Mesothelial cell of epicardium (in vitro differentiated cells): Measurements from ENCODE around the gene P2RX6. TPM values are rescaled to one million over a fixed set of nuclear protein-coding genes. Genes with fewer than 3 reads are reported as not detected.
"Not testable (repeated sequence)": the region's sequence is repeated elsewhere in the genome, so short reads cannot be mapped to it uniquely, and the experiment has no call there.

Source experiments
- DNase-seq, 2 experiments: peaks; one replicate each; pipeline ENCODE4 v3.0.0; 2021; ENCODE audit warnings: low spot score in 2 of 2; ENCODE audit not compliant: unreplicated experiment in 2 of 2
- H3K27ac Mint-ChIP-seq: 2 replicates; pipeline ENCODE4 v1.8.0; 2021; ENCODE audit warnings: mixed read lengths
- H3K27me3 Mint-ChIP-seq: 2 replicates; pipeline ENCODE4 v1.8.0; 2021; ENCODE audit warnings: low read depth, mixed read lengths
- H3K36me3 Mint-ChIP-seq: 2 replicates; pipeline ENCODE4 v1.8.0; 2021; ENCODE audit warnings: mixed read lengths
- H3K4me1 Mint-ChIP-seq: 2 replicates; pipeline ENCODE4 v1.8.0; 2021; ENCODE audit warnings: mixed read lengths
- H3K4me3 Mint-ChIP-seq: 2 replicates; pipeline ENCODE4 v1.8.0; 2021; ENCODE audit warnings: mild to moderate bottlenecking, moderate library complexity, mixed read lengths
- H3K9me3 Mint-ChIP-seq: 2 replicates; pipeline ENCODE4 v1.8.0; 2021; ENCODE audit warnings: mixed read lengths
- total RNA-seq: library from RNA; stranded (reverse); gene quantifications from 3 replicates; pipeline ENCODE4 v1.2.1, GENCODE V29; 2021
- TF ChIP-seq, protein P1 (sequence below): fragments of 200-600 bp; sonication (generic); IDR thresholded peaks from one replicate; pipeline ENCODE4 v1.5.0; 2021; ENCODE audit warnings: antibody characterized with exemption; ENCODE audit not compliant: unreplicated experiment

Gene P2RX6
- total RNA-seq, 1 donor from 2014 or later, result 0.72 TPM

DNA sequence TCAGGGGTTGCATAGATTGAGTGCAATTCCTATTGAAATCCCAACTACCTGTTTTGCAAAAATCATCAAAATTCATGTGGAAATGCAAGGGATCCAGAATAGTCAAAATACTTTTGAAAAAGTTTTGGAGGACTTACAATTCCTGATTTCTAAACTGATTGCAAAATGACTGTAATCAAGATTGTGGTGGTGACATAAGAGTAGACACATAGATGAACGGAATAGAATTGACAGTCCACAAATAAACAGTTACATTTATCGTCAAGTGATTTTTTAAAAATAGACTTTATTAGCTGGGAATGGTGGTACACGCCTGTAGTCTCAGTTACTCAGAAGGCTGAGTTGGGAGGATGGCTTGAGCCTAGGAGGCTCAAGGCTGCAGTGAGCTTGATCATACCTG, 20.0 kb downstream of the P2RX6 start:
- Mint-ChIP-seq H3K9me3 (no peaks in the 10 kb centered on the region), H3K4me3 (no peak overlapping the region), H3K36me3 (no peaks in the 10 kb centered on the region), H3K4me1 (peaks cover 28% of the 10 kb centered on the region), H3K27me3 (peaks cover 6% of the 10 kb centered on the region), H3K27ac (no peak overlapping the region)
- DNase-seq, result no peak
- TF ChIP-seq, protein P1, sequence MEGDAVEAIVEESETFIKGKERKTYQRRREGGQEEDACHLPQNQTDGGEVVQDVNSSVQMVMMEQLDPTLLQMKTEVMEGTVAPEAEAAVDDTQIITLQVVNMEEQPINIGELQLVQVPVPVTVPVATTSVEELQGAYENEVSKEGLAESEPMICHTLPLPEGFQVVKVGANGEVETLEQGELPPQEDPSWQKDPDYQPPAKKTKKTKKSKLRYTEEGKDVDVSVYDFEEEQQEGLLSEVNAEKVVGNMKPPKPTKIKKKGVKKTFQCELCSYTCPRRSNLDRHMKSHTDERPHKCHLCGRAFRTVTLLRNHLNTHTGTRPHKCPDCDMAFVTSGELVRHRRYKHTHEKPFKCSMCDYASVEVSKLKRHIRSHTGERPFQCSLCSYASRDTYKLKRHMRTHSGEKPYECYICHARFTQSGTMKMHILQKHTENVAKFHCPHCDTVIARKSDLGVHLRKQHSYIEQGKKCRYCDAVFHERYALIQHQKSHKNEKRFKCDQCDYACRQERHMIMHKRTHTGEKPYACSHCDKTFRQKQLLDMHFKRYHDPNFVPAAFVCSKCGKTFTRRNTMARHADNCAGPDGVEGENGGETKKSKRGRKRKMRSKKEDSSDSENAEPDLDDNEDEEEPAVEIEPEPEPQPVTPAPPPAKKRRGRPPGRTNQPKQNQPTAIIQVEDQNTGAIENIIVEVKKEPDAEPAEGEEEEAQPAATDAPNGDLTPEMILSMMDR, result no peak

DNA sequence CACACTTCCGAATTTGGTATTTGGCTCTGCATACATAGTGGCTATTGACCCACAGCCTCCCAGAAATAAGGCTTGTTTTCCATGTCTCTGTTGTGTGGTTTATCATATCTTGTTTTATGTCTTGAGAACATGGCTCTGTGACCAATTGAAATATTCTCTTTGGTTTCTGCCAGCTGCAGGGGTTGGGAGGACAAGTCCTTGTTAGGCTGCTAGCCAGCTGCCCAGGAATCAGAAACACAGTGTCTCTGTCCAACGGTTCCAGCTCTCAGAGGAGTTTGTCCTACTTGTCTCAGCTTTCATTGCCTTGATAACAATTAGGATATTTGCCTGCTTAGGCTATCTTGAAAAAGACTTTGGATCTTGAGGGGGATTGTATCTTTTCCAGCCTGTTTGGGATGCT, 23.4 kb downstream of the P2RX6 start:
- no peak overlapping the region for H3K4me3 Mint-ChIP-seq
- no peak for DNase-seq
- peak overlapping the region; percentile 90 for H3K27ac Mint-ChIP-seq
- no peaks in the 10 kb centered on the region for H3K27me3 Mint-ChIP-seq
- peaks cover 27% of the 10 kb centered on the region for H3K4me1 Mint-ChIP-seq
- H3K9me3 Mint-ChIP-seq, result no peaks in the 10 kb centered on the region
- TF ChIP-seq, protein P1, result no peak
- H3K36me3 Mint-ChIP-seq, result no peaks in the 10 kb centered on the region

DNA sequence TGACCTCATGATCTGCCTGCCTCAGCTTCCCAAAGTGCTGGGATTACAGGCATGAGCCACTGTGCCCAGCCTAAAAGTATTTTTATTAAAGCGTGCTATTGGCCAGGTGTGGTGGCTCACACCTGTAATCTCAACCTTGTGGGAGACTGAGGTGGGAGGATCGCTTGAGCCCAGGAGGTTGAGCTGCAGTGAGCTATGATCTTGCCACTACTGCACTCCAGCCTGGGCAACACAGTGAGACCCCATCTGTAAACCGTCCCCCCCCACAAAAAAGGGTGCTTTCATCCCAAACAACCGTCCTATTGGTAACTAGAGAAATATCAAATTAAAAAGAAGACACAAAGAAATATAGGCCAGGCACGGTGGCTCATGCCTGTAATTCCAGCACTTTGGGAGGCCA, 24.2 kb downstream of the P2RX6 start:
- not testable (repeated sequence) for H3K27ac Mint-ChIP-seq, H3K27me3 Mint-ChIP-seq, H3K4me3 Mint-ChIP-seq, DNase-seq, H3K36me3 Mint-ChIP-seq, H3K9me3 Mint-ChIP-seq
- H3K4me1 Mint-ChIP-seq, result peaks cover 32% of the 10 kb centered on the region

DNA sequence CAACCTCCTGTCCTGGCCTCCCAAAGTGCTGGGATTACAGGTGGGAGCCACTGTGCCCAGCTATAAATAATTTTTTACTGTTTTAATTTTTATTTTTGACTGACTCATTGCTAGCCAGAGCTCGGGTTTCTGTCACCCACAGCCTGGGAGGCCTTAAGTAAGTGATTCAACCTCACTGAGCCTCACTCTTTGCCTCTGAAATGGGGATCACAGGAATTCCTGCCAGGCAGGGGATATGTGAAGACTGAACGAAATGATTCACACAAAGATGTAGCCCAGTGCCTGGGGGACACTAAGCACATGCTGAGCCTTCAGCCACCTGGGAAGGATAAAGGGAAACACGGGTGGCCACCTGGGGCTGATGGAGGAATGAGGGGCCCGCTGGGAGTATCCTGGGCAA, 27.0 kb downstream of the P2RX6 start:
- no peaks in the 10 kb centered on the region for H3K36me3 Mint-ChIP-seq
- H3K27ac Mint-ChIP-seq, result no peak overlapping the region
- peaks cover 43% of the 10 kb centered on the region for H3K4me1 Mint-ChIP-seq
- H3K27me3 Mint-ChIP-seq, result no peaks in the 10 kb centered on the region
- no peak overlapping the region for H3K4me3 Mint-ChIP-seq
- no peak for DNase-seq
- H3K9me3 Mint-ChIP-seq, result no peaks in the 10 kb centered on the region
- TF ChIP-seq, protein P1, result no peak

DNA sequence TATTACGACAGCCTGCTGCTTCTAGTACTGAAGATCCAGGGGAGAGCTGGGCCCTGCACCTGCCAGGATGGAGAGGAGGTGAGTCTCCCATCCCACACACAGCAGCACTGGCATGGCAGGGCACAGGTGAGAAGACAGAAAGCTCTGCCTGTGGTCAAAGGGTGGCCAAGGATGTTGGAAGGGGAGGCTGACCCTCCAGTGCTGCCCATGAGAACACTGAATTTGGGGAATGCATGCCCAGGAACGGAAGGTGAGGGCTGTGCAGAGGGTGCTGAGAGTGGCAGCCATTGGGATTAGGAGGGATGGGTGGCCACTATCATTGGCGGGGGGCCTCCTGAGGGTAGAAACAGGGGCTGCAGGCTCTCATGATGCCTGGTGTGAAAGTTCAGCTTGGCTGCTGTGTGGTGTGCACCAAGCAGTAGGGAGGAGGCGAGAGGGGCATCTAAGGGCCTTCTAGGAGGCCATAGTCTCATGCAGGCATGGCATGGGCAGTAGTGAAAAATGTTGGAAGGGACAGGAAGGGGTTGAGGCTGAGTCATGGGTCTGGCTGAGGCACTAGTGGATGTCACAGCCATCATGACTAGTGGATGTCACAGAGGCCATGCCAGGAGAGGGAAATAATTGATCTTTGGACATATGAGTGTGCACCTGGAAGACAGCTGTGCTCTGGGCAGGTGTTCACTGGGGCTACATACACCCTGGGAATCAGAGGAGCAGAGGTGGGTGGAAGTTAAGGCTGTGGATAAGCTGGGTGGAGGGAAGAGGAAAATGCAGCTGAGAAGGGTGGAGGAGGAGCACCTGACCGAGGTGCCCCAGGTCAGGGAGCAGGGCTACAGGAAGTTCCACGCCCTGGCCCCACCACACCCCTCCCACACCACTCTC, 28.3 kb downstream of the P2RX6 start:
- H3K4me3 Mint-ChIP-seq, result no peak overlapping the region
- H3K9me3 Mint-ChIP-seq, result no peaks in the 10 kb centered on the region
- no peaks in the 10 kb centered on the region for H3K36me3 Mint-ChIP-seq
- H3K27me3 Mint-ChIP-seq, result no peaks in the 10 kb centered on the region
- H3K27ac Mint-ChIP-seq, result no peak overlapping the region
- DNase-seq, result no peak
- TF ChIP-seq, protein P1, result no peak
- H3K4me1 Mint-ChIP-seq, result peaks cover 34% of the 10 kb centered on the region

DNA sequence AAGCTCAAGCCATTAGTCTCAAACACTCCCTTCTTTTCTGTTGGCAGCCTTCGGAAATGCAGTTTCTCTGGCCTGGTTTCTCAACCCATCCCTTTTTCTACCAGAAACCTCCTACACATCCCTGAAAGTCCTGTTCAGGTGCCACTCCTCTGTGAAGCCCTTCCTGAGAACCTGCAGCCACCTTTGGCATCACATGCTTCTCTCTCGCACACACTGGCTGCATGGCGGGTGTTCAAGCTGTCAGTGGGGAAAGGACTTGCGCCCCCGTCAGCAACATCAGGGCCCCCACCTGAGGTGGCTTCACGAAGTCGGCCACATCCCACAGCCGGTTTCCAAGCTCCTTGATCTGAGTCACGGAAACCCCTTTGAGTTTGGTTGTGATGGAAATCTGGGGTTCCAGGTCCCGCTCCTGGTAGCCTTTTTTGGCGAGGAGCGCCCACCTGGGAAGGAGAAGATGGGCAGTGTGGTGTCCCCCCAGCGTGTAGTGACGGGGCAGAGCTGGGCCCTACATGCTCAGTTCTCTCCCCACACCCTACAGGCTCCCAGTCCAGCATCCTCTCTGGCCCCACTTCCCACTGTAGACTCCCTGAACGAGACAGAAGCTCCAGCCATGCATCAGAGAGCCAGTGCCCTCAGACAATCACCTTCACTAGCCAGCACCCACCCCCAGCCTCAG, 29.0 kb downstream of the P2RX6 start:
- DNase-seq, result no peak
- H3K27me3 Mint-ChIP-seq, result no peaks in the 10 kb centered on the region
- H3K27ac Mint-ChIP-seq, result no peak overlapping the region
- H3K9me3 Mint-ChIP-seq, result no peaks in the 10 kb centered on the region
- no peaks in the 10 kb centered on the region for H3K36me3 Mint-ChIP-seq
- no peak overlapping the region for H3K4me3 Mint-ChIP-seq
- H3K4me1 Mint-ChIP-seq, result peaks cover 29% of the 10 kb centered on the region
- TF ChIP-seq, protein P1, result no peak
